Measurements from ENCODE around the gene PPP4R4.
"Not testable (repeated sequence)": the region's sequence is repeated elsewhere in the genome, so short reads cannot be mapped to it uniquely, and the experiment has no call there.

PPP4R4 gene

DNA sequence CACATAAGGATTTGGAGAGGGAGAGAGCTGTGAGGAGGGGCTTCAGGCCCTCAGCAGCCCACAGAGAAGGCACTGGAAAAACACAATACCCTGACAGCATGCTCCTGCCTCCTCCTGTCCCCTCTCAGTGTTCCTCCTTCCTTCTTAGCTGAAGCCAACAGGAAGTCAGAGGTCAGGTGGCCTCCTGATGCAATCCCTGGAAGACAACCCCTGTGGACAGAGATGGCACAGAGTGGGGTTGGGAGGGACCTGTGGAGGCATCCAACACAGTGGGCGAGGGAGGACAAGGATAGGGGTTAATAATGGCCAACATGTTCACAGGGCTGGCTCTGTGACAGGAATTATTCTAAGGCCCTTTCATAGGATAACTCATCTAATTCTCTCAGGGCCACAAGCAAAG lies 29.4 kb upstream of the PPP4R4 start:
- TF ChIP-seq, protein P1, sequence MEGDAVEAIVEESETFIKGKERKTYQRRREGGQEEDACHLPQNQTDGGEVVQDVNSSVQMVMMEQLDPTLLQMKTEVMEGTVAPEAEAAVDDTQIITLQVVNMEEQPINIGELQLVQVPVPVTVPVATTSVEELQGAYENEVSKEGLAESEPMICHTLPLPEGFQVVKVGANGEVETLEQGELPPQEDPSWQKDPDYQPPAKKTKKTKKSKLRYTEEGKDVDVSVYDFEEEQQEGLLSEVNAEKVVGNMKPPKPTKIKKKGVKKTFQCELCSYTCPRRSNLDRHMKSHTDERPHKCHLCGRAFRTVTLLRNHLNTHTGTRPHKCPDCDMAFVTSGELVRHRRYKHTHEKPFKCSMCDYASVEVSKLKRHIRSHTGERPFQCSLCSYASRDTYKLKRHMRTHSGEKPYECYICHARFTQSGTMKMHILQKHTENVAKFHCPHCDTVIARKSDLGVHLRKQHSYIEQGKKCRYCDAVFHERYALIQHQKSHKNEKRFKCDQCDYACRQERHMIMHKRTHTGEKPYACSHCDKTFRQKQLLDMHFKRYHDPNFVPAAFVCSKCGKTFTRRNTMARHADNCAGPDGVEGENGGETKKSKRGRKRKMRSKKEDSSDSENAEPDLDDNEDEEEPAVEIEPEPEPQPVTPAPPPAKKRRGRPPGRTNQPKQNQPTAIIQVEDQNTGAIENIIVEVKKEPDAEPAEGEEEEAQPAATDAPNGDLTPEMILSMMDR (IDR thresholded peaks at IDR 0.05; ENCODE audit: low read depth, low read length, missing control alignments): no peak
- no peak overlapping the region for H3K4me3 ChIP-seq (replicated peaks; ENCODE audit: low read depth, low read length)
- no peak for DNase-seq (ENCODE audit: extremely low read depth, low read depth)

GRCh38 chr14:94145902-94146527 lies 28.1 kb upstream of the PPP4R4 start:
- no peak for DNase-seq (ENCODE audit: extremely low read depth, low read depth)

GRCh38 chr14:94152676-94153075 lies 21.4 kb upstream of the PPP4R4 start:
- DNase-seq (ENCODE audit: extremely low read depth, low read depth): no peak
- H3K4me3 ChIP-seq (replicated peaks; ENCODE audit: low read depth, low read length): no peak overlapping the region
- TF ChIP-seq, protein P1 (IDR thresholded peaks at IDR 0.05; ENCODE audit: low read depth, low read length, missing control alignments): no peak

More at GRCh38 chr14:94145902-94146527, 28.1 kb upstream of the PPP4R4 start:
- TF ChIP-seq, protein P1 (IDR thresholded peaks at IDR 0.05; ENCODE audit: low read depth, low read length, missing control alignments): no peak
- H3K4me3 ChIP-seq (replicated peaks; ENCODE audit: low read depth, low read length): no peak overlapping the region

- TF ChIP-seq, protein P1 (IDR thresholded peaks at IDR 0.05; ENCODE audit: low read depth, low read length, missing control alignments): no peak
- DNase-seq (ENCODE audit: extremely low read depth, low read depth): no peak
- no peak overlapping the region for H3K4me3 ChIP-seq (replicated peaks; ENCODE audit: low read depth, low read length)
These were observed 20.3 kb upstream of the PPP4R4 start for GRCh38 chr14:94153750-94154342.

DNA sequence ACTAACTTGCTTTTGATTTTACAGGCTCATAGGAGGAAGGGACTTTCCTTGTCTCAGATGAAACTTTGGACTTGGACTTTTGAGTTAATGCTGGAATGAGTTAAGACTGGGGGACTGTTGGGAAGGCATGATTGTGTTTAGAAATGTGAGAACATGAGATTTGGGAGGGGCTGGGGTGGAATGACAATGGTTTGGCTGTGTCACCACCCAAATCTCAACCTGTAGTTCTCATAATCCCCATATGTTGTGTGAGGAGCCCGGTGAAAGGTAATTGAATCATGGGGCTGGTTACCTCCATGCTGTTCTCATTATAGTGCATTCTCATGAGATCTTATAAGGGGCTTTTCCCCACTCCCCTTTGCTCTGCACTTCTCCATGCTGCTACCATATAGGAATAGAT lies 18.0 kb upstream of the PPP4R4 start:
- not testable (repeated sequence) for DNase-seq (ENCODE audit: extremely low read depth, low read depth); H3K4me3 ChIP-seq (replicated peaks; ENCODE audit: low read depth, low read length)

DNA sequence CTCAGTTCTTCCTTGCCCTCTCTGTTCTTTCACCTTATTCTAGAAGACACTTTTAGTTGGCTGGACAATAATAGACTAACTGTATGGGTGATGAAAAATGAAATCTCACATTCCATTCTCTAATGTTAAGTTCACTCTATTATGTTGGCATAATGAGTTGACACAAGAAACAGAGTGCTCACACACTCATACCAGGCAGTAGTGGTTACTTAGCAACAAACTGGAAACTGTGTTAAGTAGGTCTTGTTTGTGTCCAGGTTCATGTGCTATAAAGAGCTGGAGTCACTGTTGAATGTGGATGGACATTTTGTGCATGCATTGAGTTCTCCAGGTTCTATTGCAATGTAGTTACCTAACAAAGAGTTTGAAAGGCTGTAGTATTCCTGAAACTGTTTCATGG lies 16.9 kb upstream of the PPP4R4 start:
- TF ChIP-seq, protein P1 (IDR thresholded peaks at IDR 0.05; ENCODE audit: low read depth, low read length, missing control alignments): no peak
- DNase-seq (ENCODE audit: extremely low read depth, low read depth): no peak
- H3K4me3 ChIP-seq (replicated peaks; ENCODE audit: low read depth, low read length): no peak overlapping the region

GRCh38 chr14:94158239-94158883 lies 15.8 kb upstream of the PPP4R4 start:
- no peak for DNase-seq (ENCODE audit: extremely low read depth, low read depth)
- TF ChIP-seq, protein P1 (IDR thresholded peaks at IDR 0.05; ENCODE audit: low read depth, low read length, missing control alignments): no peak
- H3K4me3 ChIP-seq (replicated peaks; ENCODE audit: low read depth, low read length): no peak overlapping the region

All from HFF-Myc (cell line).